ENCODE measurements around the gene CATSPERZ. TPM values are rescaled to one million over a fixed set of nuclear protein-coding genes. Genes with fewer than 3 reads are reported as not detected.

Gene CATSPERZ
- total and polyA plus RNA-seq, 9 of the 15 experiments (the other 6 are each of a cell fraction or from before 2014, with no cell fraction given), result 0.86 to 8.5 (median 3.5) TPM

DNA sequence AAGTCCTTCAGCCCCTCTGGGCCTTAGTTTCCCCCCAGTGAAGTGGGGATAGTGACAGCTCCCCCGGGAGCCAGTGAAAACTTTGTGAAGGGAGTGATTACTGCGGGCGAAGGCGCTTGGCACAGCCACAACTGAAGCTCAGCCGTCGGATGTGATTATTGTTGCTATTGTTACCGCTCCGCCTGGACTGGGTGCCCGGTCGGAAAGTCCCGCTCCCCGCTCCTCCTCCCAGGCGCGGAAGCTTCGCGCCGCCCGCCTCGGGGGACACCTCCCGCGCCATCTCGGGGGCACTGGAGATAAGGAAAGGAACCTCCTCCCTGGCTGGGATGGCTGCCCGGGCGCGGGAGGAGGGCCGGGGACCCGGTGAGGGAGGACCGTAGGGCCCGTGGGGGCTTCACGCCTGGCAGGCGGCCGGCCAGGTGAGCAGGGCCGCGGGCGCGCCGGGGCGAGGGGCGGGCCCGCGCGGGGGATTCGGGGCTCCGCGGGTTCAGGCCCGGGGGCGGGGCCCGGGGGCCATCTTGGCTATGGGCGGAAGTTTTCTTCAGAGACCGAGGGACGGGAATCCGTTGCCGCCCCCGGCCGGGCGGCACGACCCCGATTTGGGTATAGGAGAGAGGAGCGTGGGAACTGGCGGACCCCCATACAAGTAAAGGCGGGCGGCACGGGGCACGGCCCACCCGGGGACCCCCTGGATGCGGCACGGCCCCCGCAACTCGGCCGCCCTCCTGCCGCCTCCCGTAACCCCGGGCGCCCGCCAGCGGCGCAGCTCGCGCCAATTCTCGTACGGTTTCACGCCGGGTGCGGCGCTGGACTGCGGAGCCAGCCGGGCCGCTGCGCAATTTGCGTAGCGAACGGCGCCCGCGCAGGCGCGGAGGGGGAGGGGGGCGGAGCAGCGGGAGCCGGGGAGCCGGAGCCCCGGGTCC lies 14.9 kb upstream of the CATSPERZ start, which contains the start of gene GPR137 (continued):
- TF ChIP-seq, protein P1, sequence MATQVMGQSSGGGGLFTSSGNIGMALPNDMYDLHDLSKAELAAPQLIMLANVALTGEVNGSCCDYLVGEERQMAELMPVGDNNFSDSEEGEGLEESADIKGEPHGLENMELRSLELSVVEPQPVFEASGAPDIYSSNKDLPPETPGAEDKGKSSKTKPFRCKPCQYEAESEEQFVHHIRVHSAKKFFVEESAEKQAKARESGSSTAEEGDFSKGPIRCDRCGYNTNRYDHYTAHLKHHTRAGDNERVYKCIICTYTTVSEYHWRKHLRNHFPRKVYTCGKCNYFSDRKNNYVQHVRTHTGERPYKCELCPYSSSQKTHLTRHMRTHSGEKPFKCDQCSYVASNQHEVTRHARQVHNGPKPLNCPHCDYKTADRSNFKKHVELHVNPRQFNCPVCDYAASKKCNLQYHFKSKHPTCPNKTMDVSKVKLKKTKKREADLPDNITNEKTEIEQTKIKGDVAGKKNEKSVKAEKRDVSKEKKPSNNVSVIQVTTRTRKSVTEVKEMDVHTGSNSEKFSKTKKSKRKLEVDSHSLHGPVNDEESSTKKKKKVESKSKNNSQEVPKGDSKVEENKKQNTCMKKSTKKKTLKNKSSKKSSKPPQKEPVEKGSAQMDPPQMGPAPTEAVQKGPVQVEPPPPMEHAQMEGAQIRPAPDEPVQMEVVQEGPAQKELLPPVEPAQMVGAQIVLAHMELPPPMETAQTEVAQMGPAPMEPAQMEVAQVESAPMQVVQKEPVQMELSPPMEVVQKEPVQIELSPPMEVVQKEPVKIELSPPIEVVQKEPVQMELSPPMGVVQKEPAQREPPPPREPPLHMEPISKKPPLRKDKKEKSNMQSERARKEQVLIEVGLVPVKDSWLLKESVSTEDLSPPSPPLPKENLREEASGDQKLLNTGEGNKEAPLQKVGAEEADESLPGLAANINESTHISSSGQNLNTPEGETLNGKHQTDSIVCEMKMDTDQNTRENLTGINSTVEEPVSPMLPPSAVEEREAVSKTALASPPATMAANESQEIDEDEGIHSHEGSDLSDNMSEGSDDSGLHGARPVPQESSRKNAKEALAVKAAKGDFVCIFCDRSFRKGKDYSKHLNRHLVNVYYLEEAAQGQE (IDR thresholded peaks at IDR 0.05; ENCODE audit: borderline replicate concordance), result no peak
- TF ChIP-seq, protein P1 (CRISPR knock-in tag; IDR thresholded peaks at IDR 0.05; ENCODE audit: low read depth), result peak; percentile 62; the same call in 1 of the 2 replicates
- TF ChIP-seq, protein P2, sequence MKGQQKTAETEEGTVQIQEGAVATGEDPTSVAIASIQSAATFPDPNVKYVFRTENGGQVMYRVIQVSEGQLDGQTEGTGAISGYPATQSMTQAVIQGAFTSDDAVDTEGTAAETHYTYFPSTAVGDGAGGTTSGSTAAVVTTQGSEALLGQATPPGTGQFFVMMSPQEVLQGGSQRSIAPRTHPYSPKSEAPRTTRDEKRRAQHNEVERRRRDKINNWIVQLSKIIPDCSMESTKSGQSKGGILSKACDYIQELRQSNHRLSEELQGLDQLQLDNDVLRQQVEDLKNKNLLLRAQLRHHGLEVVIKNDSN (CRISPR knock-in tag; IDR thresholded peaks at IDR 0.05), result peak; percentile 5; the same call in 1 of the 2 replicates
- TF ChIP-seq U2AF2 (optimal IDR thresholded peaks at IDR 0.05; ENCODE audit: low read depth, low read length) (no peak), SNIP1 (IDR thresholded peaks at IDR 0.05; ENCODE audit: low read depth) (no peak), NR4A1 (CRISPR knock-in tag; IDR thresholded peaks at IDR 0.05) (0 out of 2 replicates have a peak, but pooled peaks have one; percentile 33), NR4A1 (tag; IDR thresholded peaks at IDR 0.05) (no peak), WHSC1 (IDR thresholded peaks at IDR 0.05; ENCODE audit: low read length) (no peak), SAP30 (IDR thresholded peaks at IDR 0.05; ENCODE audit: borderline replicate concordance, insufficient read depth, low read depth, low read length, poor library complexity, severe bottlenecking) (peak; percentile 82), XRCC5 (IDR thresholded peaks at IDR 0.05; ENCODE audit: low read depth, low read length) (peak; percentile 0; the same call in 1 of the 2 replicates), DIDO1 (tag; IDR thresholded peaks at IDR 0.05; ENCODE audit: low read depth) (peak; percentile 45; the same call in 1 of the 2 replicates), GATAD2B (IDR thresholded peaks at IDR 0.05; ENCODE audit: borderline replicate concordance) (0 out of 2 replicates have a peak, but pooled peaks have one; percentile 87), EP400 (IDR thresholded peaks at IDR 0.05) (no peak; the same call in 1 of the 2 replicates), NCOR1 (IDR thresholded peaks at IDR 0.05) (no peak), NFATC3 (IDR thresholded peaks at IDR 0.05) (no peak)
- TF ChIP-seq, protein P3, sequence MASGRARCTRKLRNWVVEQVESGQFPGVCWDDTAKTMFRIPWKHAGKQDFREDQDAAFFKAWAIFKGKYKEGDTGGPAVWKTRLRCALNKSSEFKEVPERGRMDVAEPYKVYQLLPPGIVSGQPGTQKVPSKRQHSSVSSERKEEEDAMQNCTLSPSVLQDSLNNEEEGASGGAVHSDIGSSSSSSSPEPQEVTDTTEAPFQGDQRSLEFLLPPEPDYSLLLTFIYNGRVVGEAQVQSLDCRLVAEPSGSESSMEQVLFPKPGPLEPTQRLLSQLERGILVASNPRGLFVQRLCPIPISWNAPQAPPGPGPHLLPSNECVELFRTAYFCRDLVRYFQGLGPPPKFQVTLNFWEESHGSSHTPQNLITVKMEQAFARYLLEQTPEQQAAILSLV (tag; IDR thresholded peaks at IDR 0.05), result no peak
- TF ChIP-seq, protein P4, sequence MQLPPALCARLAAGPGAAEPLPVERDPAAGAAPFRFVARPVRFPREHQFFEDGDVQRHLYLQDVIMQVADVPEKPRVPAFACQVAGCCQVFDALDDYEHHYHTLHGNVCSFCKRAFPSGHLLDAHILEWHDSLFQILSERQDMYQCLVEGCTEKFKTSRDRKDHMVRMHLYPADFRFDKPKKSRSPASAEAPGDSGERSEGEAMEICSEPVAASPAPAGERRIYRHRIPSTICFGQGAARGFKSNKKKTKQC (CRISPR knock-in tag; IDR thresholded peaks at IDR 0.05), result no peak; the same call in 1 of the 2 replicates
